ENCODE measurements around the gene E2F6.

Gene E2F6

GRCh38 chr2:11494310-11494709, 28.3 kb upstream of the E2F6 start:
- in situ Hi-C loops (cut with MboI; ENCODE audit: low sequenced_read_pairs), result no loop called here

- in situ Hi-C loops (cut with MboI; ENCODE audit: low sequenced_read_pairs), result no loop called here
Measured at GRCh38 chr2:11493282-11493681, 27.3 kb upstream of the E2F6 start.

- in situ Hi-C loops (cut with MboI; ENCODE audit: low sequenced_read_pairs), result no loop called here
Measured at GRCh38 chr2:11492720-11493119, 26.8 kb upstream of the E2F6 start.

- in situ Hi-C loops (cut with MboI; ENCODE audit: low sequenced_read_pairs), result no loop called here
Measured at GRCh38 chr2:11492244-11492643, 26.3 kb upstream of the E2F6 start.

GRCh38 chr2:11491348-11491933, 25.5 kb upstream of the E2F6 start:
- in situ Hi-C loops (cut with MboI; ENCODE audit: low sequenced_read_pairs), result no loop called here

- in situ Hi-C loops (cut with MboI; ENCODE audit: low sequenced_read_pairs), result no loop called here
Measured at GRCh38 chr2:11490194-11490593, 24.2 kb upstream of the E2F6 start.

GRCh38 chr2:11488809-11489208, 22.8 kb upstream of the E2F6 start:
- in situ Hi-C loops (cut with MboI; ENCODE audit: low sequenced_read_pairs), result no loop called here

GRCh38 chr2:11483806-11484617, 18.1 kb upstream of the E2F6 start:
- in situ Hi-C loops (cut with MboI; ENCODE audit: low sequenced_read_pairs), result no loop called here

- in situ Hi-C loops (cut with MboI; ENCODE audit: low sequenced_read_pairs), result no loop called here
Measured at GRCh38 chr2:11482473-11483035, 16.6 kb upstream of the E2F6 start.

GRCh38 chr2:11481789-11482472, 16.0 kb upstream of the E2F6 start:
- in situ Hi-C loops (cut with MboI; ENCODE audit: low sequenced_read_pairs), result no loop called here

- in situ Hi-C loops (cut with MboI; ENCODE audit: low sequenced_read_pairs), result no loop called here
Measured at GRCh38 chr2:11481426-11481788, 15.4 kb upstream of the E2F6 start.

- in situ Hi-C loops (cut with MboI; ENCODE audit: low sequenced_read_pairs), result no loop called here
Measured at GRCh38 chr2:11480859-11481258, 14.9 kb upstream of the E2F6 start.

GRCh38 chr2:11480406-11480805, 14.4 kb upstream of the E2F6 start:
- in situ Hi-C loops (cut with MboI; ENCODE audit: low sequenced_read_pairs), result no loop called here

- in situ Hi-C loops (cut with MboI; ENCODE audit: low sequenced_read_pairs), result loop anchor here (5.0 kb wide), 1 partner anchor 103 kb away; no protein-coding TSS in a partner anchor
Measured at GRCh38 chr2:11478899-11479605, 13.1 kb upstream of the E2F6 start.

- in situ Hi-C loops (cut with MboI; ENCODE audit: low sequenced_read_pairs), result loop anchor here (5.0 kb wide), 1 partner anchor 104 kb away; no protein-coding TSS in a partner anchor
Measured at GRCh38 chr2:11477994-11478393, 12.0 kb upstream of the E2F6 start.

- in situ Hi-C loops (cut with MboI; ENCODE audit: low sequenced_read_pairs), result no loop called here
Measured at GRCh38 chr2:11473659-11474433, 7.9 kb upstream of the E2F6 start.

GRCh38 chr2:11467749-11468148, 1.8 kb upstream of the E2F6 start:
- in situ Hi-C loops (cut with MboI; ENCODE audit: low sequenced_read_pairs), result no loop called here

GRCh38 chr2:11467129-11467649, 1.2 kb upstream of the E2F6 start:
- in situ Hi-C loops (cut with MboI; ENCODE audit: low sequenced_read_pairs), result no loop called here

GRCh38 chr2:11466307-11467128, 557 bp upstream of the E2F6 start:
- in situ Hi-C loops (cut with MboI; ENCODE audit: low sequenced_read_pairs), result no loop called here

Data from HL-60/S4 treated with retinoic acid at 250 ng/mL for 4 days and 3 days (cell line).